GM19397 (cell line): ENCODE measurements around the gene NCOA7.

ENCODE experiments used
- ATAC-seq: cut with Tn5 transposase; IDR thresholded peaks from one replicate; pipeline ENCODE4 v1.9.1; 2021; ENCODE audit warnings: mild to moderate bottlenecking, moderate library complexity; ENCODE audit not compliant: unreplicated experiment

The NCOA7 gene, protein sequence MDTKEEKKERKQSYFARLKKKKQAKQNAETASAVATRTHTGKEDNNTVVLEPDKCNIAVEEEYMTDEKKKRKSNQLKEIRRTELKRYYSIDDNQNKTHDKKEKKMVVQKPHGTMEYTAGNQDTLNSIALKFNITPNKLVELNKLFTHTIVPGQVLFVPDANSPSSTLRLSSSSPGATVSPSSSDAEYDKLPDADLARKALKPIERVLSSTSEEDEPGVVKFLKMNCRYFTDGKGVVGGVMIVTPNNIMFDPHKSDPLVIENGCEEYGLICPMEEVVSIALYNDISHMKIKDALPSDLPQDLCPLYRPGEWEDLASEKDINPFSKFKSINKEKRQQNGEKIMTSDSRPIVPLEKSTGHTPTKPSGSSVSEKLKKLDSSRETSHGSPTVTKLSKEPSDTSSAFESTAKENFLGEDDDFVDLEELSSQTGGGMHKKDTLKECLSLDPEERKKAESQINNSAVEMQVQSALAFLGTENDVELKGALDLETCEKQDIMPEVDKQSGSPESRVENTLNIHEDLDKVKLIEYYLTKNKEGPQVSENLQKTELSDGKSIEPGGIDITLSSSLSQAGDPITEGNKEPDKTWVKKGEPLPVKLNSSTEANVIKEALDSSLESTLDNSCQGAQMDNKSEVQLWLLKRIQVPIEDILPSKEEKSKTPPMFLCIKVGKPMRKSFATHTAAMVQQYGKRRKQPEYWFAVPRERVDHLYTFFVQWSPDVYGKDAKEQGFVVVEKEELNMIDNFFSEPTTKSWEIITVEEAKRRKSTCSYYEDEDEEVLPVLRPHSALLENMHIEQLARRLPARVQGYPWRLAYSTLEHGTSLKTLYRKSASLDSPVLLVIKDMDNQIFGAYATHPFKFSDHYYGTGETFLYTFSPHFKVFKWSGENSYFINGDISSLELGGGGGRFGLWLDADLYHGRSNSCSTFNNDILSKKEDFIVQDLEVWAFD

DNA sequence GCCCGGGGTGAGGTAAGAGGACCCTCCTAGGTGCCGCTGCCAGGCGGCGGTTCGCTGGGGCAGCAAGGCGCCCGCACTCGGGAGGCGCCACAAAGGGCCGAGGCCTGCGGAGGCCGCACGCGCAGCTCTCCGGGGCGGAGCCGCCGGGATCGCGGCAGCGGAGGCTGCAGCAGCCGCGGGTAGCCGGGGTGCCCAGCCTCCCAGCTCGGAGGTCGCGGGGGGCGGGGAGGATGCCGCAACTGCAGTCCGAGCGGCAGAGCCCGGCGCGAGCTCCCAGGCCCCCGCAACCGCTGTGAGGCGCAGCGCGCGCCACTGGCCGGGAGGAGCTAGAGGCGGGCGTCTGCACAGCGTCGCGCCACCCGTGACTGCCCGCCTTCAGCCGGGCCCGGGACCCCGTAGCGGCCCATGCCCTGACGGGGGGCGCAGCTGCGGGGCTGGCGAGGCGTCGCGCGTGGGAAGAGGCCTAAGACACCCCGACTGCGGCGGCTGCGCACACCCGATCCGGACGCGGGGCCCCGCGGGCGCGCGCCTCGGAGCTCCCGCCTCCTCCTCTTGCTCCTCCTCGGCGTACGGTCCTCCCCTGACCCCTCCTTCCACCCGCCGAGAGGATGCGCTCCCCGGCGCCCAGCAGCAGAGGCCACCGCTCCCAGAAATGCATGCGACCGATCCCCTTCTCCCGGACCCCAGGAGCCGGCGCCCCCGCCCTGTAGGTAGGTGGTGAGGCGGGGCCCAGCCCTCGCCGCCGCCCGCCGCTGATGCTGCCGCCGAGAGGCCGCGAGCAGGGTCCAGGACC is at the start of gene NCOA7:
NCOA7 (plus strand) TSS at position 603 of the 793 bp plus-strand sequence. CDS start 24,395 bp downstream, outside the sequence.
- ATAC-seq = peak; percentile 81

DNA sequence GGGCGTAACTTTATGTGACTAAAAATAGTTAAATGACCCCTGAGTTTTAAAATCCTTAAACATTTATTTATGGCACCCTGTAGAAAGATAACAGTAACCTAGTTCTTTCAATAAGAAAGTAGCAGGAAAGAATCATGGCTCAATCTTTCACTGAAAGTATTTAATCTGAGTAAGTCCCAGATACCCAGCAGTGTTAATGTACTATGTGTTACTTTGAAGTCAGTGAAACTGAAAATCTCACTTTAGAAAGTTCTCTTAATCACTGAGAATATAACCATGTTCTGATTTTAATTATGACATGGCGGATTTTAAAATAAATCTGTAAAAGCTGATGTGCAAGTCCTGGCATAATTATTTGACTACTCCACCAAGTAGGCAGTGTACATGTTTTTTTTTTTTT is 49.4 kb upstream of the NCOA7 start:
- no peak for ATAC-seq

DNA sequence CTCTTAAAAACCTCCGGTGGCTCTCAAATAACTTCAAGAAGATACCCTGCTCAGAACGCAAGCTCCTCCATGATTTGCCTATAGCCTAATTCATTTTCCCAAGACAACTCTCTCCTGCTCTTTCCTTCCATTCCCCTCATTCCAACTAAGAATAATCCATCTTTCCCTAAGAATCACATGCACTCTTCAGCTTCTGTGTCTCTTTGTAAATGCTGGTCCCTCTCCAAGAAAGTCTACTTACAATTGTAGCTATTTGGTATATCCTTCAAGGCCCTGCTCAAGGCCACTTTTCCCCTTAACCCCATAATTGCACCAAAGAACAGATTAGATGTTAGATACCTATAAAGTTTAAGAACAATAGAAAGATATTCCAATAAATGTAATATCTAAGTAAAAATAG is 48.7 kb upstream of the NCOA7 start:
- ATAC-seq = no peak

DNA sequence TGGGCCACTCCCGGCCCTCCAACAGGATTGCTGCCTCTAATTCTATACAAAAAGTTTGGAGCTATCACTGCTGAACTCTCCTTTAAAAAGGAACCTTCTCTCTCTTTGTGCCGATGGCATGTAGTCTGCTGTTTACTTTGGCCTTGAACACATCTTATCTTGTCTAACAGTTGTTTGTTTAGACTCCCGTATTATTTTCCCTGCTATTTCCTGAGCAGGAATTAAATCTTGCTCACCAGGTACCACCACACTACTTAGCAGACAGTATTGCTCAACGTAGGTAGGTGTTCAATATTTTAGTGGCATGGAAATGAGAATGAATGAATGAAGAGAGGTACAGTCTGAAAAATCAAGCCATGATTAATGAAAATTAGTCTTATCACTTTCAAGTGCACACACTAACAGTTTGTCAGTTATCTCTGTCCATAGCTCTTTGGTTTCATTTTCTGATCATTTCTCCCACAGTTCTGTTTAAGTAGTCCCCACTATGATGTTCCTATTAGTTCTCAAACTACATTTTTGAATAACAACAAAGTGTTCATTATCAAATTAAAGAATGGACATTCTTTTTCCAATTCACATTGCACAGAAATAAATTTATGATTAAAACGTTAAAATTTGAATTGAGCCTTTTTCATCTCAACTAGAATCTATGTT is 48.2 kb upstream of the NCOA7 start:
- ATAC-seq = no peak

DNA sequence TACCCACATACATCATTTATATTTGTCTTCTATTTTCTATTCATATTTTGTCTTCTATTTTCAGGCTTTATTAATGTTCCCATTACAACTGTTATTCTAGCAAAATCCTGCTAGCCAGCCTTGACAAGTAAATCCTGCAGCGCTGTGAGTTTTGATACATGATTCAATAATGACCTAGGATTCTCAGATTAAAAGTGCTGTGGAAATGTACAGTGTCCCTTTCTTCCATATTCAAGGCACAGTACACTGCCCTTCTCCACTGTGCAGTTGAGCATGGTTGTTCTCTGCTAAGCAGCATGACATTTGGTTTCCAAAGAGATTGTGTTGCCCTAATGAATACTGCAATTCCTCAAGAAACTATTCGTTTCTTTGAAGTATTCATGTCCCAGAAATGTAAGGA is 47.2 kb upstream of the NCOA7 start:
- ATAC-seq = no peak

DNA sequence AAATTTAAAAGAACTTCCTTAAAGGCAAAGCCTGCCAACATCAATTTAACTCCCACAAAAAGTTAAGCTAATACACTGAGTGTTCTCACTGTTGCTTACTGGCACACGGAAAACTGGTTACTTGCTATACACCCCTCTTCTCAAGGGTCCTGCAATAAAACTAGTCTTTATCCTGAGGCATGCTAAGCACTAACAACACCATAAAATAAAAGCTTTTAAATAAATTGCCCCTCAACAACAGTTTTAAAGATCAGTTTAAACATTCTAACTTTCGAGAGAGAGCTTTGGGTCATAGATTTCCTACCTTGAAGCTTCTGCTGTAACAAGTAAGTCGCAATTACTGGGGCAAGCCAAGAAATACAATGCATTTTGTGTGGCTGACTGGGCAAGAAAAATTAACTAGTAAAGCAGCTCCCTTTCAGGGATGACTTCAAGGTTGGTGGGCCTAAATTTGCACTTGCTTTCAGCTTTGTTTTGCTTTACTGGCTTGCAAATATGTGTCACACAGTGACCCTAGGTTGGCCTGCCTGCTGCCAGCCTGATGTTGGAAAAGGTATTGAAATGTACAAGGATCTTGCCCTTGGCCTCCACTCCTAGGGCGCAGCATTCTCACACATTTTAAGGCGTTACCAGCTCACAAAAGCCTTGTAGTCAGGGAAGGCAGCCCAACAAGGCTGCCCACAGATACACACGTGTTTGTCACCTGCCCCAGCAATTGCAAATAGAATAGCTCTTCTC is 45.3 kb upstream of the NCOA7 start:
- no peak for ATAC-seq

DNA sequence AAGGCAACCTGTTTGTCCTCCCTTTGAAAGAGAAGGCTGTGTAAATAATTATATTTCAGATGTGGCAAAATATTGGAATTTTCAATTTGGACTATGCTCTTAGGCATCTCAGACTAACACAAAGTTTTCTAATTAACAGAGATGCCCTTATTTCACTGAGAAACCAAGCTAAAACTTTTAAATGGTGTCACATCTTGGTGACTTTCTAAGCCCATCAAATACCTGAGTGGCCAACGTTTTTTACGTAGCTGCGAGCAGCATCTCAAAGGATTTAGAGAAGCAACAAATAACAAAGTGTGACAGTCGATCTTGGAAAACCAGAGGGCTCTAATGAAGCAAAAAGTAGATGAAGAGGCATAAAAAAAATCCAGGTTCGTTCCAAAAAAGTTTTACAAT is 44.7 kb upstream of the NCOA7 start:
- no peak for ATAC-seq

DNA sequence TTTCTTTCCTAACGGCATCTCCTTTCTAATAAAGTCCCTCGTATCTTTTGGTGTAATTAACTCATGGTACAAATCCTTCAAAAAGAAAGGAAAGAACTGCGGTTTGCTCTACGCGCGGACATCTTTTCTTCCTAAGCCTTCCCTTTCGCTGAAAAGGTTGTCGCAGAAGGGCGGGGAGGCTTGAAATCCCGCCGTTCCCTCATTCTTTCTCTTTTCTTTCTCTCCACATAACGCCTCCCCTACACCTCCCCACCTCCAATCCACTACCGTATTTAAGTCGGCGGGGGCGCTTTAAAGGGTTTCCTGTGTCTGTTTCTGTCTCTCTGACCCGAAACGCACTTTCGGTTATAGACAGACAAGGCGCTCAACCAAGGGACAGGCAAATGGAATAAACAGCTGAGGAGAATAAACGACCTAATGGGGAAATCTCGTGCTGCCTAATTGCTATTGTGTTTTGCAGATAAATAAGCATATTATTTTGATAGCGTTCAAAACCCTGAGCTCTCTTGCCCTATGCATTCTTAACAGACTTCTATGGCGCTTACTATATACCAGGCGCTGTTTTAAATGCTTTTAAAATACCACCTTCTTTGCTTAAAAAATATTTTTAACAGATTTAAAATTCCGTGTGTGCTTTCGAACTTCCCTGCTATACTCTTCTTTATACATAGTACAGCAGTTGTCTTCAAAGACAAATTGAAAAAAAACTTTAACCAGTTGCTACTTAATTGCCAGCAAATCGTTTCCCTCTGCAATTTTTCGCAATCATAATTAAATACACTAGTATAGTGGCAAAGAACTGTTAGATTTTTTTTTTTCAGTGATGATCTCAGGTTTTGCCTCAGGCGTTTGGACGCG is 43.8 kb upstream of the NCOA7 start:
- ATAC-seq = peak; percentile 39

DNA sequence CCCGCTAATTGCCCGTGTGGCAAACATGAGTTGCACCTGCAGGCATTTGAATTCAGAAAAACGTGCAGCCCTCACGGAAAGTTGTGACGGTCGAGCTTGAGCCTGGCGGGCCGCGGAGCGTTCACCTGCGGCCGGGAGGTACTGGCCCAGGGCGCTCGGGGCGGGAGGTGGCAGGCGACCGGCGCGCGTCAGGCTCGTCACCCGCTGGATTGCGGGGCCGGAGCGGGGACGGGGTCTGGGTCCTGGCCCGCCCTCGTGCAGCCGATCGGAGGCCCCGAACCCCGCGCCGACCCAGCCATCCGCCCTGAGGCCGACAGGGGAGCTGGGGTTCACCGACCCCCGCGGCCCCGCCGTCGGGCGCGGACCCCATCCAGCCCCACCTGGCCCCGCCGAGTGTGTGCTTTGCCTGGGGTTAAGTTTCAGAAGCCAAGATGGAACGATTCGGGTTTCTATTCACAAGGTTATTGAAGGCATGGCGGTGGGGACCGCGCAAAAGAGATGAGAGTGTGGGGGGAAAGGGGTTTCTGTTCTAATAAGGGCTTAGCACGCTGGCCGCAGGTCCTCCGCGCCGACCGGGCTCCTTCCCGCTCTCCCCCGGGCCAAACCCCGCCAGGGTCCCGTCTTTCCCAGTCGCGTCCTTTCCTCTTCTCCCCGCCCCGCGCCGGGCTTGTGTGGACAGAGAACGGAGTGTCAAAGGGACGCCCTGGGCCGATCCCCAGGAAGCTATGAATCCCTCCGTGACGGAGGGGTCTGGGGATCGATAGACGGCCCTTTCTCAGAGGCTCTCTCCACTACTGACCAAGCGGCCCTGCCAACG is 43.0 kb upstream of the NCOA7 start:
- no peak for ATAC-seq

DNA sequence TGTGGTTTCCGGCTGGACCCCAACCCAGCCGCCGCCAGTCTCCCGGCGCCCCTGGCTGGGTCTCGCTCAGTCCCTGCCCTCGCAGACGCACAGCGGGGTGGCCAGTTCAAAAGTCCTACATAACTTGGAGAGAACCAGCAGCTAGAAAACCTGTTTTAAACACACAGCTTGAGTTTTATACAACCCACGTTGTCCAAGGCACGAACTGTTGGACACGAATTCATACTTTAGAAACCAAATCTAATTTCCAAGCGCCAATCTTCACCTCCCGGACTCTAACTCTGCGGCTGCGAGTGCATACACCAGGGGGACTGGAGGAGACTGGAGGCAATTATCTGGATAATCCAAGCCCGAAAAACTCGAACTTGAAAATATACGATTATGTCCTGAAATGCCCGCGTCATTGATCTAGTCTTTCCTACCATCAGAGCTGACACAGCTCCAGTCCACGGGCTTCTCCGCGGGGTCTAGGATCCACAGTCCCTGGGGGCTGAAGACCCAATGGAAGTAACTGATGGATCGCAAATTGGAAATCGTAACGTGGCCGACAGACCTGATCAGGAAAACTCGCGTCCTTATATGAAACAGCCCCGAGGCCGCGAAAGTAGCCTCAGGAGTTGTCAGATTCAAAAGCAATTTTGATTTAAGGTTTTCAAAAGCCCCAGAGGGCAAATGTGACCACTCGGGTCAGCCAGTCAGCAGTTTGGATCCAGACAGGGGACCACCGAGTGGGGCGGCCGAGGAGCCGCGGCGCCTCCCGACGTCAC is 42.2 kb upstream of the NCOA7 start:
- ATAC-seq = no peak

DNA sequence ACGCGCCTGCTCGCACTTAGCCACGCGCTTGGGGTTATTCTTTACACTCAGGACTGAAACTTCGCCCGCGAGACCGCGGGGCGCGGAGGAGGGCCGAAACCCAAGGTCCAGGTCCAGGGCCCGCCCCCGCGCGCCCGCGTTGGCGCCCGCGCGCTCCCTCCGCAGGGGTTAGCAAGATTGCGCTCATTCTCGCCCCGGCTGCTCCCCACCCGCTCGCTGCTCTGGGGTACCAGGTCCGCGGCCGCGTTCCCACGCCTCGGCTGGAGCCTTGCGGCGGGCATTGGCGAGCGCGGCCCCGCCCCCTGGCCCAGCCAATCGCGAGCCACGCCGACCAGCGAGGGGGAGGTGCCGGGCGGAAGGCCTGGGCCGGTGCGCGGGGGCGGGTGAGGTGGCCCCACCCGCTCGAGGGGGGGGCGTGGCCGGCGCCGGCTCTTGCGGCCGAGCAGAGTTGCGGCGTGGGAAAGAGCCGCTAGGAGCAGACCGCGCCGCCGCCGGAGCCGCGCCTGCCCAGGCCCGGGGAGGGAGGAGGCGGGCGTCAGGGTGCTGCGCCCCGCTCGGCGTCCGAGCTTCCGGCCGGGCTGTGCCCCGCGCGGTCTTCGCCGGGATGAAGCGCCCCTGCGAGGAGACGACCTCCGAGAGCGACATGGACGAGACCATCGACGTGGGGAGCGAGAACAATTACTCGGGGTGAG is 41.4 kb upstream of the NCOA7 start, which contains the start of gene HEY2:
HEY2 (plus strand) TSS at position 460 of the 692 bp plus-strand sequence; CDS start at position 605, 145 bp downstream.
- peak; percentile 94 for ATAC-seq

DNA sequence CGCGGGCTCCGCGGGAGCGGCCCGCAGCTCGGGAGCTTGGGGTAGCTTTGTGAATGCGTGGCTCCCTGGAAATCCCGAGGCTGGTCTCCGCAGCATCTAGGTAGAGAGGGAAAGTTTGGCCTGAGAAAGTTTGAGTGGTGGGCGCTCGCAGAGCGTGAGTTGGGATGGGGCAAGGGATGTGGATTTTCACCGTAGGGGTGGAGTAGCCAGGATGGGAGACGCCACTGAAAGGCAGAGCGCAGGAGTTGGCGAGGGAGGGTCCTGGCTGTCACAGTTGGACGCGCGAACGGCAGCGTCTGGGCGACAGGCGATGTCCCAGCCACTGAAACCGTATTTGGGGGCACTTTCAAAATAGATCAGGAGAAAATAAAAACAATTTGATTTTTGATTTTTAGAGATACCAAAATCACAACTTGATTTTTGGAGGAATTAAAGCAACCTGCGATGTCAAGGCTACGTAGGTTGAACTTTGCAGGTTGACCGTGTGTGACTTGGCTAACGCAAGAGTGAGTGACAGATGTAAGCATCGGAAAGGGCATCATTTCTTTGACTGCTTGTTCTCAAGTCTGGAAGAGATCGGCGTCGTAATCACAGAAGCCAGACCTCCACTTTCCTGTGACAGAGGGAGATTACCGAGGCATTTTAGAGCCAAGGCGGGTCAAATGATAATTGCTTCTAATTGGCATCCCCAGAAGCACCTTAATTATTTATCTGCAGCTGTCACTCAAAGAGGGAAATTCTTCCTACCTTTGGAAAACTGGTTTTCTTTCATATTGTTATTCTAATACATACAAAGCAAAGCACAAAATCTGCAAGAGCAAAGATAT is 40.7 kb upstream of the NCOA7 start:
- ATAC-seq = no peak

DNA sequence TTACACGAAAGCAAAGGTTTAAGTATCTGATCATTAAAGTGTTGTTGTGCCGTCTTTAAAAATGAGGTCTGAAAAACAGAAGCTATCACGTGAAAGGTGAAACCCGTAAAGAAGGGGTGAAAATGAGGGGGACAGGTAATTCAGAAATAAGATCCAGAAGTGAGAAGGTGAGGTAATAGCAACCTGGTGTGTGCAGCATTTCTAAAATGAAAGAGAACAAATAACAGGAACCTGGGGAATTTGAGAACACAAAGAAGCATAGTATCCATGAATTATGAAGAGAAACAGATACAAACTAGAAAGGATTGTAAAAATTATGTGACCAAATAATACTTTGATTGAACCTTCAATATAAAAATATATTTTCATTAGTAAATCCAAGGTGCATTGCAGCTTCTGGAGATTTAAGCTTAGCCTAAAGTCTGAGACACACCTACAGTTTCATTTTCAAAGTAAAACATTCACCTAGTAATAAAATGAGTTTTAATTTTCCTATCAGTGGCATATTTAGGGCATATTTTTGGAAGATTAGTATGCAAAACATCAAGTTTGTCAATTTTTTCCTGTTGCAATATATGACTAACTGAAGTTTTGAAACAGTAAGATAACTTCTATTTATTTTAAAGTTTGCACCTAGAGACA is 39.9 kb upstream of the NCOA7 start:
- ATAC-seq = no peak

DNA sequence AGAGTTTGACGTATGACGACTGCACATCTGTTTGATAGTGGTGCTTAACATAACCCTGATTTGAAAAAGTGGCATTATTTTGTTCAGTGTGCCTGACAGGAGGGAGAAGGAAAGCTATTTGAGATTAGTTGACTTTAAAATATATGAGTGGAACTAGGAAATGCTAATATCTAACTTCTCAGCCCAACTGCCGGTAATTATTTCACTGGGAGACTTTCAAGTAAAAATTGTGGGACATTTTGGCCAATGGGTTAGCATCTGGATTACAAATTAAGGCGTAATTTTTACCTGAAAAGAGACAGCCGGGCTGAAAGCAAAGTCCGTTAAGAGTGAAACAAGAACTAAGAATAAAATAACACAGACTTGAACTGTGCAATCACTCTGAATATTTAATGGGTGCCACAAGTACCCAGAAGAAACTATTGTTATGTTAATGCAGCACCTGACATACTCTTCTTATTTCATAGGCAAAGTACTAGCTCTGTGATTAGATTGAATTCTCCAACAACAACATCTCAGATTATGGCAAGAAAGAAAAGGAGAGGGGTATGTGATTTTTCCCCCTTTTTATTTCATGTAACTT is 39.3 kb upstream of the NCOA7 start:
- no peak for ATAC-seq

DNA sequence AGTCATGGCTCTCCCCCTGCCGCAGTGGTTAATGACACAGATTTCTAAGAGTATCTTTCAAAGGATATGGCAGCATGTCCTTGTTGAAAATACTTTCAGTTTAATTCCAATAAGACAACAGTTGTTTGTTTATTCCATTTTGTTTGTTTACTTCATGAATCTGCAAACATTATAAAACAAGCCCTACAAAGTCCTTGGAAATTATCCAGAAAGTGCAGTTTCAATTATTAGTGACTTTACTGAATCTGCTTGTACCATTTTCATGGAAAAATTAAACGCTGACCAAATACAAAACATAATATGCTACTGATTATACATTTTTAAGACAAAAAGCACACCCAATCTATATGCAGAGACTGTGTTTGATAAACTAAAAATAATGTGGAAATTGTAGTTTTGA is 38.0 kb upstream of the NCOA7 start:
- ATAC-seq = no peak
